Urinary bladder (tissue), 4 donors: ENCODE data around the gene SLC6A18. TPM values are rescaled to one million over a fixed set of nuclear protein-coding genes. Genes with fewer than 3 reads are reported as not detected.

Source experiments
- DNase-seq: peaks from one replicate; pipeline ENCODE4 v3.0.0-alpha.2; 2015; ENCODE audit errors: extremely low spot score
- H3K27ac ChIP-seq: one replicate; pipeline ENCODE4 v1.5.1; 2013; ENCODE audit warnings: low read depth, mild to moderate bottlenecking, moderate library complexity
- H3K36me3 ChIP-seq: one replicate; pipeline ENCODE4 v1.6.1; 2013; ENCODE audit warnings: mild to moderate bottlenecking, moderate library complexity; ENCODE audit not compliant: insufficient read depth
- H3K4me1 ChIP-seq: one replicate; pipeline ENCODE4 v1.6.1; 2013; ENCODE audit warnings: mild to moderate bottlenecking, moderate library complexity; ENCODE audit not compliant: insufficient read depth
- H3K4me3 ChIP-seq: one replicate; pipeline ENCODE4 v1.5.1; 2013; ENCODE audit warnings: low read depth, low read length
- WGBS: extraction: QIAGEN DNeasy Blood & Tissue Kit; methylation state at CpG from one replicate; pipeline ENCODE4 v1.1.7; 2013; 5-methylcytosine and 5-hydroxymethylcytosine counted together
- polyA plus RNA-seq: library from polyadenylated mRNA; stranded (reverse); fragments of 200-250 nt; gene quantifications from one replicate; pipeline ENCODE4 v1.2.3, GENCODE V29; 2013
- total RNA-seq: library from RNA; depleted of rRNA; stranded (reverse); fragments of >200 nt; gene quantifications from one replicate; pipeline ENCODE4 v1.2.3, GENCODE V29; 2014
- donor health status: healthy with polysubstance abuse.
- donor health status: healthy.

Gene SLC6A18
- total RNA-seq = not detected
- not detected for polyA plus RNA-seq

- Histone ChIP-seq H3K27ac (no peak within 1 kb of the TSS), H3K36me3 (no peaks in the 10 kb centered on the region), H3K4me3 (no peak within 1 kb of the TSS), H3K4me1 (no peaks in the 10 kb centered on the region)
- WGBS = 74% methylated on average over 11 of the region's 11 CpGs
- no peak for DNase-seq
Observed at GRCh38 chr5:1225081-1225480, at the start of gene SLC6A18. SLC6A18 (plus strand) TSS chr5:1225381; CDS start chr5:1225478, 97 bp downstream.

- no peaks in the 10 kb centered on the region for H3K36me3 ChIP-seq
- WGBS = 91% methylated on average over 26 of the region's 26 CpGs
- no peak for DNase-seq
Observed at GRCh38 chr5:1175801-1176472, 49.2 kb upstream of the SLC6A18 start.

GRCh38 chr5:1176473-1177391 lies 48.4 kb upstream of the SLC6A18 start:
- WGBS = 84% methylated on average over 42 of the region's 42 CpGs
- Histone ChIP-seq H3K36me3 (no peaks in the 10 kb centered on the region), H3K4me3 (no peak overlapping the region), H3K4me1 (no peaks in the 10 kb centered on the region), H3K27ac (no peak overlapping the region)
- DNase-seq = no peak

More at GRCh38 chr5:1175801-1176472, 49.2 kb upstream of the SLC6A18 start:
- no peak overlapping the region for H3K4me3 ChIP-seq
- H3K4me1 ChIP-seq = no peaks in the 10 kb centered on the region
- no peak overlapping the region for H3K27ac ChIP-seq

- no peaks in the 10 kb centered on the region for H3K4me1 ChIP-seq
- no peaks in the 10 kb centered on the region for H3K36me3 ChIP-seq
- no peak overlapping the region for H3K27ac ChIP-seq
- 86% methylated on average over 30 of the region's 30 CpGs for WGBS
- no peak for DNase-seq
- H3K4me3 ChIP-seq = no peak overlapping the region
Observed at GRCh38 chr5:1177826-1178528, 47.2 kb upstream of the SLC6A18 start.

GRCh38 chr5:1178529-1179382 lies 46.4 kb upstream of the SLC6A18 start:
- no peak for DNase-seq
- 66% methylated on average over 34 of the region's 34 CpGs for whole genome bisulfite sequencing
- H3K4me3 ChIP-seq = no peak overlapping the region
- H3K4me1 ChIP-seq = no peaks in the 10 kb centered on the region
- no peaks in the 10 kb centered on the region for H3K36me3 ChIP-seq
- H3K27ac ChIP-seq = no peak overlapping the region

- H3K27ac ChIP-seq = no peak overlapping the region
- no peaks in the 10 kb centered on the region for H3K4me1 ChIP-seq
- DNase-seq = no peak
- no peak overlapping the region for H3K4me3 ChIP-seq
- no peaks in the 10 kb centered on the region for H3K36me3 ChIP-seq
- 82% methylated on average over 9 of the region's 9 CpGs for WGBS
Observed at GRCh38 chr5:1179383-1179715, 45.8 kb upstream of the SLC6A18 start.

- no peak overlapping the region for H3K27ac ChIP-seq
- WGBS = 93% methylated on average over 20 of the region's 20 CpGs
- no peaks in the 10 kb centered on the region for H3K36me3 ChIP-seq
Observed at GRCh38 chr5:1180096-1180495, 45.1 kb upstream of the SLC6A18 start.

GRCh38 chr5:1180841-1181271 lies 44.3 kb upstream of the SLC6A18 start:
- DNase-seq = no peak
- WGBS = 72% methylated on average over 20 of the region's 20 CpGs
- Histone ChIP-seq H3K4me3 (no peak overlapping the region), H3K4me1 (no peaks in the 10 kb centered on the region), H3K27ac (no peak overlapping the region), H3K36me3 (no peaks in the 10 kb centered on the region)

More at GRCh38 chr5:1180096-1180495, 45.1 kb upstream of the SLC6A18 start:
- DNase-seq = no peak
- no peak overlapping the region for H3K4me3 ChIP-seq
- H3K4me1 ChIP-seq = no peaks in the 10 kb centered on the region

GRCh38 chr5:1181451-1182359 lies 43.5 kb upstream of the SLC6A18 start:
- Histone ChIP-seq H3K27ac (no peak overlapping the region), H3K4me3 (no peak overlapping the region), H3K36me3 (no peaks in the 10 kb centered on the region), H3K4me1 (no peaks in the 10 kb centered on the region)
- 75% methylated on average over 27 of the region's 27 CpGs for WGBS
- no peak for DNase-seq

- H3K4me3 ChIP-seq = no peak overlapping the region
- H3K27ac ChIP-seq = no peak overlapping the region
- no peaks in the 10 kb centered on the region for H3K36me3 ChIP-seq
- H3K4me1 ChIP-seq = no peaks in the 10 kb centered on the region
- WGBS = 85% methylated on average over 7 of the region's 7 CpGs
- no peak for DNase-seq
Observed at GRCh38 chr5:1182360-1182632, 42.9 kb upstream of the SLC6A18 start.

GRCh38 chr5:1182633-1183423 lies 42.4 kb upstream of the SLC6A18 start:
- no peak for DNase-seq
- H3K36me3 ChIP-seq = no peaks in the 10 kb centered on the region
- WGBS = 57% methylated on average over 31 of the region's 31 CpGs
- no peak overlapping the region for H3K27ac ChIP-seq
- H3K4me1 ChIP-seq = no peaks in the 10 kb centered on the region
- no peak overlapping the region for H3K4me3 ChIP-seq
